WTC11 (cell line): ENCODE measurements around the gene KANSL1L. TPM values are rescaled to one million over a fixed set of nuclear protein-coding genes. Genes with fewer than 3 reads are reported as not detected.

Experiments
- ATAC-seq: fragments of 200-7000 bp; cut with Tn5 transposase; 2 replicates; pipeline ENCODE4 v1.10.0; 2021; ENCODE audit warnings: mild to moderate bottlenecking, moderate library complexity
- CTCF ChIA-PET: fragments of 300-600 bp; sonication (Branson Sonifier 250); formaldehyde crosslinking; loops from one replicate; lab custom pipeline; 2021; ENCODE audit warnings: antibody characterized with exemption; lab: Charles Lee
- POLR2A ChIA-PET: fragments of 350-600 bp; sonication (Branson Sonifier 250); formaldehyde crosslinking; loops from one replicate; lab custom pipeline; 2021; ENCODE audit warnings: antibody characterized with exemption; lab: Charles Lee
- DNase-seq: peaks from one replicate; pipeline ENCODE4 v3.0.0; 2021; ENCODE audit warnings: low spot score
- H3K27ac Mint-ChIP-seq: 2 replicates; pipeline ENCODE4 v1.8.0; 2021; ENCODE audit warnings: mixed read lengths
- H3K27me3 Mint-ChIP-seq: 2 replicates; pipeline ENCODE4 v1.8.0; 2021; ENCODE audit warnings: low read depth, mild to moderate bottlenecking, moderate library complexity, mixed read lengths
- H3K36me3 Mint-ChIP-seq: 2 replicates; pipeline ENCODE4 v1.8.0; 2021; ENCODE audit warnings: mixed read lengths
- H3K4me1 Mint-ChIP-seq: 2 replicates; pipeline ENCODE4 v1.8.0; 2022; ENCODE audit warnings: mixed read lengths
- H3K4me3 Mint-ChIP-seq: 2 replicates; pipeline ENCODE4 v1.8.0; 2021; ENCODE audit warnings: mild to moderate bottlenecking, moderate library complexity, mixed read lengths
- H3K9me3 Mint-ChIP-seq: 2 replicates; pipeline ENCODE4 v1.8.0; 2021; ENCODE audit warnings: mixed read lengths
- ARID4B ChIP-seq: sonication (generic); formaldehyde crosslinking; IDR thresholded peaks from 2 replicates; pipeline ENCODE4 v1.8.0; 2023; ENCODE audit warnings: missing genetic modification reagents, mild to moderate bottlenecking, borderline replicate concordance
- ATF3 ChIP-seq: sonication (generic); formaldehyde crosslinking; conservative IDR thresholded peaks from 2 replicates; pipeline ENCODE4 v1.8.1; 2022; ENCODE audit warnings: mild to moderate bottlenecking, missing genetic modification reagents
- EMX1 ChIP-seq: fragments of 250-450 bp; sonication (Bioruptor Pico); IDR thresholded peaks from 2 replicates; pipeline ENCODE4 v1.8.0; 2021; ENCODE audit warnings: mild to moderate bottlenecking
- ESRRA ChIP-seq: sonication (generic); formaldehyde crosslinking; IDR thresholded peaks from 2 replicates; pipeline ENCODE4 v1.8.1; 2022; ENCODE audit warnings: mild to moderate bottlenecking, missing genetic modification reagents, borderline replicate concordance
- FOXP1 ChIP-seq: sonication (generic); formaldehyde crosslinking; IDR thresholded peaks from 2 replicates; pipeline ENCODE4 v1.8.0; 2022; ENCODE audit warnings: missing genetic modification reagents, mild to moderate bottlenecking, moderate library complexity, borderline replicate concordance
- FOXP4 ChIP-seq: sonication (generic); formaldehyde crosslinking; IDR thresholded peaks from 2 replicates; pipeline ENCODE4 v1.8.0; 2022; ENCODE audit warnings: mild to moderate bottlenecking, missing genetic modification reagents
- JAZF1 ChIP-seq: fragments of 250-450 bp; sonication (Bioruptor Pico); IDR thresholded peaks from 2 replicates; pipeline ENCODE4 v1.9.0; 2021; ENCODE audit warnings: moderate library complexity, mild to moderate bottlenecking, inconsistent platforms
- KAT7 ChIP-seq: sonication (generic); formaldehyde crosslinking; IDR thresholded peaks from 2 replicates; pipeline ENCODE4 v1.8.1; 2023; ENCODE audit warnings: missing genetic modification reagents, mild to moderate bottlenecking, borderline replicate concordance
- MYBL2 ChIP-seq: sonication (generic); formaldehyde crosslinking; IDR thresholded peaks from 2 replicates; pipeline ENCODE4 v1.8.1; 2023; ENCODE audit warnings: mild to moderate bottlenecking, moderate library complexity, missing genetic modification reagents
- STAT6 ChIP-seq: sonication (generic); formaldehyde crosslinking; conservative IDR thresholded peaks from 2 replicates; pipeline ENCODE4 v1.8.1; 2023; ENCODE audit warnings: mild to moderate bottlenecking, low read depth, missing genetic modification reagents, moderate library complexity
- ZNF219 ChIP-seq: sonication (generic); formaldehyde crosslinking; IDR thresholded peaks from 2 replicates; pipeline ENCODE4 v1.8.0; 2023; ENCODE audit warnings: missing genetic modification reagents, mild to moderate bottlenecking, borderline replicate concordance
- ZNF232 ChIP-seq: sonication (generic); formaldehyde crosslinking; IDR thresholded peaks from 2 replicates; pipeline ENCODE4 v1.8.0; 2022; ENCODE audit warnings: mild to moderate bottlenecking, missing genetic modification reagents
- ZNF396 ChIP-seq: fragments of 250-450 bp; sonication (Bioruptor Pico); IDR thresholded peaks from 2 replicates; pipeline ENCODE4 v1.8.0; 2021; ENCODE audit warnings: mild to moderate bottlenecking, moderate library complexity, borderline replicate concordance
- total RNA-seq: library from RNA; stranded (reverse); gene quantifications from 3 replicates; pipeline ENCODE4 v1.2.3, GENCODE V29; 2021

Gene KANSL1L
- total RNA-seq, 1 experiment from 2014 or later: 11.4 TPM

- TF ChIP-seq FOXP4 (CRISPR knock-in tag) (no peak), KAT7 (CRISPR knock-in tag) (no peak), MYBL2 (CRISPR knock-in tag) (no peak), ZNF396 (no peak), STAT6 (CRISPR knock-in tag) (no peak), ATF3 (no peak)
- TF ChIP-seq, all 79 proteins: peak for 0
These were observed 107.9 kb downstream of the KANSL1L start (continued) for GRCh38 chr2:210063306-210063705.

- no peak for ATAC-seq
- no peak for TF ChIP-seq ESRRA (CRISPR knock-in tag)
- DNase-seq: no peak
- Mint-ChIP-seq H3K4me1 (peaks cover 6% of the 10 kb centered on the region; the same call in 1 of the 2 replicates), H3K27ac (no peak overlapping the region), H3K4me3 (no peak overlapping the region), H3K9me3 (peaks cover 43% of the 10 kb centered on the region), H3K36me3 (peaks cover 57% of the 10 kb centered on the region), H3K27me3 (no peaks in the 10 kb centered on the region; the same call in 1 of the 2 replicates)
- CTCF ChIA-PET: no interaction called here
- POLR2A ChIA-PET: no interaction called here
These were observed 115.4 kb downstream of the KANSL1L start for GRCh38 chr2:210055825-210056224.

GRCh38 chr2:210054696-210055095 is 116.5 kb downstream of the KANSL1L start:
- no peak for DNase-seq
- Mint-ChIP-seq H3K27me3 (no peaks in the 10 kb centered on the region; the same call in 1 of the 2 replicates), H3K9me3 (peaks cover 43% of the 10 kb centered on the region), H3K36me3 (peaks cover 57% of the 10 kb centered on the region), H3K4me1 (peaks cover 6% of the 10 kb centered on the region; the same call in 1 of the 2 replicates), H3K27ac (no peak overlapping the region), H3K4me3 (no peak overlapping the region)
- ChIA-PET CTCF (interaction anchor here (0.6 kb wide), 1 partner anchor 40 kb away, joined by 3 read pairs; no protein-coding TSS in a partner anchor), POLR2A (no interaction called here)
- no peak for TF ChIP-seq ZNF232
- no peak for TF ChIP-seq JAZF1 (CRISPR knock-in tag)
- no peak for TF ChIP-seq FOXP1
- ATAC-seq: no peak

GRCh38 chr2:210050885-210051284 is 120.3 kb downstream of the KANSL1L start:
- H3K4me3 Mint-ChIP-seq: no peak overlapping the region
- DNase-seq (no peak), ATAC-seq (no peak)
- no peaks in the 10 kb centered on the region; the same call in 1 of the 2 replicates for H3K27me3 Mint-ChIP-seq
- ChIA-PET POLR2A (interaction anchor here (0.6 kb wide), 1 partner anchor 10 kb away, joined by 3 read pairs; no protein-coding TSS in a partner anchor), CTCF (interaction anchor here (0.6 to 1.6 kb wide), 2 partner anchors 12 to 28 kb away, joined by 3 to 4 read pairs; no protein-coding TSS in a partner anchor)
- peaks cover 37% of the 10 kb centered on the region for H3K36me3 Mint-ChIP-seq
- H3K9me3 Mint-ChIP-seq: peaks cover 41% of the 10 kb centered on the region
- H3K27ac Mint-ChIP-seq: no peak overlapping the region
- TF ChIP-seq ZNF219 (CRISPR knock-in tag) (no peak), EMX1 (no peak), ZNF232 (no peak), ARID4B (CRISPR knock-in tag) (no peak)
- peaks cover 6% of the 10 kb centered on the region; the same call in 1 of the 2 replicates for H3K4me1 Mint-ChIP-seq
